OCI-LY3 (cell line): Measurements from ENCODE around the gene TBXAS1.

Source experiments
- H2AFZ ChIP-seq: fragments of 200-600, 300-600 bp; shearing (Covaris generic); 2 replicates; pipeline ENCODE4 v1.6.0; 2014; ENCODE audit warnings: antibody characterized with exemption, low read depth, low read length
- H3K27ac ChIP-seq: fragments of 200-600, 300-600 bp; sonication (generic); 2 replicates; pipeline ENCODE4 v1.5.1; 2014; ENCODE audit warnings: mild to moderate bottlenecking, low read length, moderate library complexity, mixed read lengths
- H3K27me3 ChIP-seq: fragments of 200-600, 300-600 bp; sonication (generic); 2 replicates; pipeline ENCODE4 v1.6.1; 2014; ENCODE audit warnings: low read depth, low read length, mixed read lengths
- H3K36me3 ChIP-seq: fragments of 200-600, 300-600 bp; sonication (generic); replicated peaks from 2 replicates; pipeline ENCODE3; 2014; ENCODE audit warnings: low read depth, low read length, mixed read lengths
- H3K4me1 ChIP-seq: fragments of 300-600, 200-600 bp; sonication (generic); 2 replicates; pipeline ENCODE4 v1.6.1; 2014; ENCODE audit warnings: low read length, mixed read lengths
- H3K4me2 ChIP-seq: fragments of 200-600, 300-600 bp; sonication (generic); 2 replicates; pipeline ENCODE4 v1.6.1; 2014; ENCODE audit warnings: low read length, mixed read lengths
- H3K4me3 ChIP-seq: fragments of 300-600, 200-600 bp; sonication (generic); 2 replicates; pipeline ENCODE4 v1.5.1; 2014; ENCODE audit warnings: antibody characterized with exemption, mild to moderate bottlenecking, low read length, moderate library complexity
- H3K79me2 ChIP-seq: fragments of 300-600, 200-600 bp; shearing (Covaris generic); 2 replicates; pipeline ENCODE4 v1.6.1; 2014; ENCODE audit warnings: mild to moderate bottlenecking, low read length, mixed read lengths
- H3K9ac ChIP-seq: fragments of 300-600, 200-600 bp; shearing (Covaris generic); 2 replicates; pipeline ENCODE4 v1.6.0; 2014; ENCODE audit warnings: mild to moderate bottlenecking, low read length, moderate library complexity
- H3K9me3 ChIP-seq: fragments of 200-600, 300-600 bp; shearing (Covaris generic); 2 replicates; pipeline ENCODE4 v1.6.1; 2014; ENCODE audit warnings: low read length, mixed read lengths; ENCODE audit not compliant: insufficient read depth
- H4K20me1 ChIP-seq: fragments of 200-600, 300-600 bp; sonication (generic); 2 replicates; pipeline ENCODE4 v1.6.1; 2016; ENCODE audit warnings: low read length, mixed read lengths; ENCODE audit not compliant: insufficient read depth
- CTCF ChIP-seq: fragments of 200-600, 300-600 bp; sonication (generic); IDR thresholded peaks from 2 replicates; pipeline ENCODE4 v1.5.1; 2014; ENCODE audit warnings: antibody characterized with exemption, low read length, low read depth
- EZH2phosphoT487 ChIP-seq: fragments of 200-600 bp; shearing (Covaris generic); IDR thresholded peaks from 2 replicates; pipeline ENCODE4 v1.6.1; 2018; ENCODE audit warnings: antibody characterized with exemption, mixed run types, low read depth

Gene TBXAS1

DNA sequence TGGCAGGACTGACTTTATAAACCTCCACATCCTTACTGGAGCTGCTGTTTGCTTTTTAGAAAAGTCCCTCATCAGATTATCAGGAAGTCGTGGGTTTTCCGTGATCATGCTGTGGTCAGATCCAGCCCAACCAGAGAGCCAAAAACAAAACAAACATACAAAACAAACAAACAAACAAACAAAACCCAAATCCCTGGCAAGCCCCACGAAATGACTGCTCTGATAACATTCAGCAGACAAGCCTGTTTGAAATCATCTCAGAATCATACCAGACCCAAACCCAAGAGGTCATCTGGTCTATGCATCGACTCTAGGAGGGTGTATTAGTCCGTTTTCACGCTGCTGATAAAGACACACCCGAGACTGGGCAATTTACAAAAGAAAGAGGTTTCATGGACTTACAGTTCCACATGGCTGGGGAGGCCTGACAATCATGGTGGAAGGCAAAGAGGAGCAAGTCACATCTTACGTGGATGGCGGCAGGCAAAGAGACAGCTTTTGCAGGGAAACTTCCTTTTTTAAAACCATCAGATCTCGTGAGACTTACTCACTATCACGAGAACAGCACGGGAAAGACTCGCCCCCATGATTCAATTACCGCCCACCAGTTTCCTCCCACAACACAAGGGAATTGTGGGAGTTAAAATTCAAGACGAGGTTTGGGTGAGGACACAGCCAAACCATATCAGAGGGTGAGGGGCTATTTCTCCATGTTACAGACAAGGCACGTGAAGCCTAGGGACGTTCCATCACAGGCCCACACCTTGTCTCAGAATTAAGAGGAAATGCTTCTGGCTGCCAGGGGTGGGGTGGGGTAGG is 148.0 kb downstream of the TBXAS1 start:
- H3K27me3 ChIP-seq: peaks cover 38% of the 10 kb centered on the region
- H3K4me3 ChIP-seq: no peak overlapping the region
- no peak overlapping the region for H3K27ac ChIP-seq
- TF ChIP-seq EZH2phosphoT487 (no peak), CTCF (no peak)
- no peak overlapping the region for H3K9ac ChIP-seq
- H3K4me1 ChIP-seq: no peaks in the 10 kb centered on the region
- no peaks in the 10 kb centered on the region for H3K79me2 ChIP-seq
- no peak overlapping the region for H2AFZ ChIP-seq
- H3K9me3 ChIP-seq: no peaks in the 10 kb centered on the region
- no peak overlapping the region for H3K4me2 ChIP-seq
- H3K36me3 ChIP-seq: no peaks in the 10 kb centered on the region
- no peaks in the 10 kb centered on the region for H4K20me1 ChIP-seq

GRCh38 chr7:139981511-139981895 is 152.4 kb downstream of the TBXAS1 start:
- no peak overlapping the region for H2AFZ ChIP-seq
- H3K36me3 ChIP-seq: no peaks in the 10 kb centered on the region
- no peak overlapping the region for H3K4me2 ChIP-seq
- H4K20me1 ChIP-seq: no peaks in the 10 kb centered on the region
- peaks cover 19% of the 10 kb centered on the region for H3K27me3 ChIP-seq
- no peaks in the 10 kb centered on the region for H3K79me2 ChIP-seq
- no peak overlapping the region for H3K9ac ChIP-seq
- H3K27ac ChIP-seq: no peak overlapping the region
- H3K4me1 ChIP-seq: no peaks in the 10 kb centered on the region
- no peak overlapping the region for H3K4me3 ChIP-seq
- TF ChIP-seq CTCF: no peak
- no peak for TF ChIP-seq EZH2phosphoT487
- no peaks in the 10 kb centered on the region for H3K9me3 ChIP-seq

DNA sequence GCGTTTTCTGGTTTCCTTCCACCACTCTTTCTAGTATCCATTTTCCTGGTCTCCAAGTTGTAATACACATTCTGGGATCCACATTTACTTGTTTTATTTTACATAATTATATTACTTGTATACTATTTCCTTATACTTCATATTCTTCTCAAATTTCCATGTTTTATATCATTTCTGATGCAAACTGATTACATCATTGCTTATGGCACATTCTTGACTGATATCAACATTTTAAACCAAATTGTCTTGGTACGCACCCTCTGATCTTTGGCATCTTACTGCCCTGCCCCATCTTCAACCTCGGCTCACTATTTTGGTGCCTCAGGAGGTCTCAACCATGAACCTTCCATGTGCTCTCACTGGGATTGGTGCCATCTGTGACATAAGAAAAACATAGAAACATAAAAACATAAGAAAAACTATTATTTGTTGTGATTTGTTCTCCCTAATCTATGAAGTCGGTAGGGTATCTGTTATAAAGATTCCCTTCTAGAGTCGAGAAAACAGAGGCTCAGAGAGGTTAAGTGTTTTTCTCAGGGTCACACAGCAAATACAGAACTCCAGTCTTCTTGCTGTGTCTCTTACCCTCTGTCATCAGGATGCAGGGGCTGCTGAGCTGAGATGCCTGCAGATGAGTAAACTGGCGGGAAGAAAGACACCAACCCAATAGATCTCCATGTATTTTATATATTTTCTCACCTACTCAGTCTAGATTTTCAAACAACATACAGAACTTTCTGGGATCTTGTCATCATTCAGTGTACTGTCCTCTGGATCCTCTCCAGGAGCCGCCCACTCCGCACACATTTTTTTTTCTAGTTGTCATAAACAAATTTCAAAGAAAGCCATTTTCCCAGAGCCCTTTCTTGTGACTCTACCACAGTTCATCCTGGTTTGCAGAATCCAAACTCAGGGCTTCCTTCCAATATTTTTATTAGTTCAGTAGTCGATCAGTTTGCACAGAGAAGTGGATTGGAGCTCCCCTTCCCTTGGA is 154.2 kb downstream of the TBXAS1 start:
- Histone ChIP-seq H3K4me1 (no peaks in the 10 kb centered on the region), H3K27me3 (peaks cover 19% of the 10 kb centered on the region)
- TF ChIP-seq CTCF: no peak
- no peak for TF ChIP-seq EZH2phosphoT487

More for the DNA sequence above, 154.2 kb downstream of the TBXAS1 start:
- Histone ChIP-seq H2AFZ (no peak overlapping the region), H3K79me2 (no peaks in the 10 kb centered on the region), H3K27ac (no peak overlapping the region), H3K9me3 (no peaks in the 10 kb centered on the region), H3K4me3 (no peak overlapping the region), H3K9ac (no peak overlapping the region), H3K4me2 (no peak overlapping the region), H3K36me3 (no peaks in the 10 kb centered on the region), H4K20me1 (no peaks in the 10 kb centered on the region)
